Tibial nerve (tissue), 3 donors: ENCODE data around the gene ZDHHC20.

Experiments
- POLR2A ChIP-seq, 2 donors: fragments of 450-650 bp; IDR thresholded peaks; one replicate each; pipeline ENCODE4 v1.6.1; 2017; ENCODE audit warnings: antibody characterized with exemption in 2 of 2, mild to moderate bottlenecking in 2 of 2, moderate library complexity in 2 of 2
- TF ChIP-seq, protein P1 (sequence below), 5 experiments: fragments of 200-600 bp in 3 of 5; fragments of 450-650 bp in 2 of 5; sonication (generic) in 3 of 5; IDR thresholded peaks; one replicate each; pipeline ENCODE4 v1.5.1; 2016 to 2019; ENCODE audit warnings: antibody characterized with exemption in 5 of 5, mild to moderate bottlenecking in 3 of 5, moderate library complexity in 2 of 5

DNA sequence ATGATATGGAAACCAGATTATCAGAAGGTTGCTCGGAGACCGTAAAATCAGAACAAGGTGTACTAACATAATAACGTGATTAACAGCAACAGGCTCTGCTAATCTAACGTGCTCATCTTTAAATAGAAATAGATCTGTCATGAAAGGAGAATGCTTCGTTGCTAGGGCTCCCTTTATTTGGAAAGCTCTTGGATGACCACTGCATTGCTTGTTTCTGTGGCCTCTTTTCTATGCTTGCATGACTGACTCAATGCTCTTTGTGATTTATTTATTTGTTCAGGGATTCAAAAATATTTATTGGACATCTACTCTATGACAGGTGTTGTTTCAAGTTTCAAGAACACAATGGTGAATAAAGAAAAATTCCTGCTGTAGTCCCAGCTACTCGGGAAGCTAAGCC lies 22.3 kb upstream of the ZDHHC20 start:
- TF ChIP-seq, protein P1, sequence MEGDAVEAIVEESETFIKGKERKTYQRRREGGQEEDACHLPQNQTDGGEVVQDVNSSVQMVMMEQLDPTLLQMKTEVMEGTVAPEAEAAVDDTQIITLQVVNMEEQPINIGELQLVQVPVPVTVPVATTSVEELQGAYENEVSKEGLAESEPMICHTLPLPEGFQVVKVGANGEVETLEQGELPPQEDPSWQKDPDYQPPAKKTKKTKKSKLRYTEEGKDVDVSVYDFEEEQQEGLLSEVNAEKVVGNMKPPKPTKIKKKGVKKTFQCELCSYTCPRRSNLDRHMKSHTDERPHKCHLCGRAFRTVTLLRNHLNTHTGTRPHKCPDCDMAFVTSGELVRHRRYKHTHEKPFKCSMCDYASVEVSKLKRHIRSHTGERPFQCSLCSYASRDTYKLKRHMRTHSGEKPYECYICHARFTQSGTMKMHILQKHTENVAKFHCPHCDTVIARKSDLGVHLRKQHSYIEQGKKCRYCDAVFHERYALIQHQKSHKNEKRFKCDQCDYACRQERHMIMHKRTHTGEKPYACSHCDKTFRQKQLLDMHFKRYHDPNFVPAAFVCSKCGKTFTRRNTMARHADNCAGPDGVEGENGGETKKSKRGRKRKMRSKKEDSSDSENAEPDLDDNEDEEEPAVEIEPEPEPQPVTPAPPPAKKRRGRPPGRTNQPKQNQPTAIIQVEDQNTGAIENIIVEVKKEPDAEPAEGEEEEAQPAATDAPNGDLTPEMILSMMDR (IDR thresholded peaks at IDR 0.05): no peak
- no peak for TF ChIP-seq POLR2A (IDR thresholded peaks at IDR 0.05)
